Stimulated activated CD4-positive, alpha-beta T cell treated with anti-CD3 and anti-CD28 coated beads, Interleukin-4, amount 100 ng/mL, for 48 hours (primary cell): ENCODE measurements around the gene ZNF536.
"Not testable (repeated sequence)": the region's sequence is repeated elsewhere in the genome, so short reads cannot be mapped to it uniquely, and the experiment has no call there.

Experiments
- DNase-seq, 2 donors: peaks; one replicate each; pipeline ENCODE4 v3.0.0-alpha.2; 2020; ENCODE audit warnings: low read depth in 2 of 2

The ZNF536 gene

DNA sequence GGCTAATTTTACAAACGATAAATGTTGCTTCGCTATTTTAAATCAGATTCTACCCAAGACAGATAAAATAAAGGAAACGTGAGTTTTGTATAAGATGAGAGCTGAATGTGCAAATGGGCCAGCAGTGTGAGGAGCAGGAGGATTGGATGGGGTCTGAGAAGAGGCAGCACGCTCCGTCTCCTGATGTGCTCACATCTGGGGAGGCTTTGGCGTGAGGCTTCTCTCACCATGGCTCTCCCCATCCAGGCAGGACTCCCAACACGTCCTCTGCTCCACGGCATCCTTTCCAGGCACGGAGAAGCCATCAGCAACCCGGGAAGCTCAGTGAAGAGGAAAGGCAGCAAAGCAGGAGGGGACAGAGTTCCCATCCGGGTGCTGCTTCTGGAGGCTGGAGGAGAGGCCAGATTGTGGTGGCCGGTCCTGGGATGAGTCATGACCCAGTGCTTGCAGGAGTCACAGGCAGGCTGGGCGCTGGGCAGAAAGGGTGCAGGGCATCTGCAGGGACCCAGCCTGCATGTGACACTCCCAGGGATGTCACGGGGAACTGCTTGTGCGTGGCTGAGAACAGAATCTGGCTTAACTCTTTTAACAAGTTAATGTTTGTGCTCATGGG, 47.5 kb downstream of the ZNF536 start:
- DNase-seq = no peak

DNA sequence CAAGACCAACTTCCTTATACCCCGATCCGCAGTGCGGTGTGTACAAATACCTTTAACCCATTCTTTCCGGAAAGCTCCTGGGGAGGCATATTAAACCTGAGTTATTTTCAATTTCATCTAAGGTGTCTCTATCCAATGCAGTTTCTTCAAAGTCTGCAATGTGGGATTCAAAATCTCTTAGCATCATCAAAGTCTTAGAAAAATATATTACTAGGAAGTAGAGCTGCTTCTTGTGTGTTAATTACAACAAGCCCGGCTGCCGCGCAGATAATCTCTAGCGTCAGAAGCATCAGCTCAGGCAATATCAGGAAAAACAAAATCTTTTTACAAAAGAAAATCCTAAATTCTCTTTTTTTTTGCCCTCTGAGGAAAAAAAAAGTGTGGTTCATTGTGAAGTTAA, 48.1 kb downstream of the ZNF536 start:
- DNase-seq = no peak

- no peak for DNase-seq
Observed at GRCh38 chr19:30420881-30421280, 48.7 kb downstream of the ZNF536 start.

- no peak for DNase-seq
Observed at GRCh38 chr19:30421571-30421970, 49.4 kb downstream of the ZNF536 start.

DNA sequence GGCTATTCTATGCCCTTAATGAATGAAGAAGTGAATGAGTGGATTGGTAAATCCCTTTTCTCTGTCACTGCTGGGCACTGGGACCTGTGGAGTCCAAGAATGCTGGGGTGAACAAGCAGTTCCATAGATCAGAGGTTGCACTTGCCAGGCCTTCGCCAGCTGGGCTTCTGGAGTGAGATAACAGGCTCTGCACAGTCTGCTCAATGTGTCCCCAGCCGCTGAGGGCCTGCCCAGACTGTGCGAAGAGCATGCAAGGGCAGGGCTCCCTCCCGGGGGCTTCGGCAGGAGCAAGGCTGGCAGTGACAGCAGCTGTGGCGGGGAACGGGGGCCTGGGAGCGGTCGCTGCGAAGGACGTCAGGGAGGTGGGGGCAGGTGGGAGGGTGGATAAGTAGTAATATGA, 51.3 kb downstream of the ZNF536 start:
- no peak for DNase-seq

- DNase-seq = no peak
Observed at GRCh38 chr19:30425885-30426838, 54.0 kb downstream of the ZNF536 start.

DNA sequence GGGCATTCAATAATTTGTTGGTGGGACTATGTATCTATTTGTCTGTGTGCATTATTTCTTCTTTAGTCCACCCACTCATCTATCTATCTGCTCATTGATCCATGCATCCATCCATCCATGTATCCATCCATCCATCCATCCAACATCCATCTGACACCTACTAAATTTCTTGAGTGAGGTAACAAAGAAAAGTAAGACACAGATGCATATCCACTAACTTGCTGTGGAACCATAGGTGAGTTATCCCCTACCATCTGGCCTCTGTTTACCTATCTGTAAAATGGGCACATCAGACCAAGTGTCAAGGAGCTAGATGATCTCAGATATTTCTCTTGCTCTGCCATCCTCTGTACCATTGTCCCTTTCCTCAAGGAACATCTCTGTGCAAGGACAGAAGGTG, 54.7 kb downstream of the ZNF536 start:
- DNase-seq = no peak

GRCh38 chr19:30428092-30428680, 56.0 kb downstream of the ZNF536 start:
- DNase-seq = no peak

DNA sequence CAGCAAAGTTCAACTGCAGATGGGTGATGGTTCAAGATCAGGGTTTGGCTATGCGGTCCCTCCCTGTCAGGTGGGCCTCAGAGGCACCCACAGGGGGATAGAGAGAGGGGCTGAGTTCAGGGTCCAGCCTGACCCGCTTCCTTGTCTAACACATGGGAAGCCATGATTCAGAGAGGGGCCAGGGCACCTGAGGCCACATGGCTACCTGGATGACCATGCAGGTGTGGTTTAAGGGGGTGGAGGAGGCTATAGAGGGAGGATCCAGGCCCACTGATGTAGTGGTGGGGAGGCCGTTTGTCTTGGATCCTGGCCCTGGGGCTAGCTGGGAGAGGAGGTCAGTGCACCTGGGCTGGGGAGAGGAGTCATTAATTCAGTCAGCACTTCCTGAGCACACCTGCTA, 56.7 kb downstream of the ZNF536 start:
- DNase-seq = no peak

- DNase-seq = no peak
Observed at GRCh38 chr19:30430206-30430734, 58.1 kb downstream of the ZNF536 start.

DNA sequence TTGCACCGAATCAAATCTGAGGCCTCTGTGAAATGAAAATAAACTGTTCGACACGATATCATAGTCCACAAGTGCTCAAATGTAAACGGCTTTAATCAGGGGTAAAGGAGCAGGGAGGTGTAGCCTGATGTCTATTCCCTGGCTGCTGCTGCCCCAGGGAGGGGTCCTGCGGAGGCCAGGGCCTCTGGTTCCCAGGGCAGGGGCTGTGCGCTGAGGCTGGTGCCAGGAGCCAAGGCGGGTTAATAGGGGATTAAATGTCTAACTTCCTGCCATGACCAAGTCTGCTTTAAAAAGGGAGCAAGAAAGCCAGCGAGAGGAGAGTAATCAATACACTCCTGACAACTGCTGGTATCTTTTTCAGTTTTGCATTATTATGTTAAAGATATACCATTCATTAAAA, 59.4 kb downstream of the ZNF536 start:
- DNase-seq = no peak

- DNase-seq = no peak
Observed at GRCh38 chr19:30434797-30435594, 62.8 kb downstream of the ZNF536 start.

GRCh38 chr19:30437869-30438268, 65.7 kb downstream of the ZNF536 start:
- no peak for DNase-seq

- no peak for DNase-seq
Observed at GRCh38 chr19:30439310-30439709, 67.1 kb downstream of the ZNF536 start.

GRCh38 chr19:30441011-30441410, 68.8 kb downstream of the ZNF536 start:
- DNase-seq = no peak

- no peak for DNase-seq
Observed at GRCh38 chr19:30442674-30443073, 70.5 kb downstream of the ZNF536 start.

DNA sequence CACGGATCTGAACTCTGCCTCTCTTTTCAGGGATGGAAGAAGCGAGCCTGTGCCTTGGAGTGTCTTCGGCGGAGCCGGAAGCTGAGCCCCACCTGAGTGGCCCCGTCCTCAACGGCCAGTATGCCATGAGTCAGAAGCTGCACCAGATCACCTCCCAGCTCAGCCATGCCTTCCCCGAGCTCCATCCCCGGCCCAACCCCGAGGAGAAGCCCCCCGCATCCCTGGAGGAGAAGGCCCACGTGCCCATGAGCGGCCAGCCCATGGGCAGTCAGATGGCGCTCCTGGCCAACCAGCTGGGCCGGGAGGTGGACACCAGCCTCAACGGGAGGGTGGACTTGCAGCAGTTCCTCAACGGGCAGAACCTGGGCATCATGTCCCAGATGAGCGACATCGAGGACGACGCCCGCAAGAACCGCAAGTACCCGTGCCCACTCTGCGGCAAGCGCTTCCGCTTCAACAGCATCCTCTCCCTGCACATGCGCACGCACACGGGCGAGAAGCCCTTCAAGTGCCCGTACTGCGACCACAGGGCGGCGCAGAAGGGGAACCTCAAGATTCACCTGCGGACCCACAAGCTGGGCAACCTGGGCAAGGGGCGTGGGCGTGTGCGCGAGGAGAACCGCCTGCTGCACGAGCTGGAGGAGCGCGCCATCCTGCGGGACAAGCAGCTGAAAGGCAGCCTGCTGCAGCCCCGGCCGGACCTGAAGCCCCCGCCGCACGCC, 71.5 kb downstream of the ZNF536 start:
- DNase-seq = no peak

DNA sequence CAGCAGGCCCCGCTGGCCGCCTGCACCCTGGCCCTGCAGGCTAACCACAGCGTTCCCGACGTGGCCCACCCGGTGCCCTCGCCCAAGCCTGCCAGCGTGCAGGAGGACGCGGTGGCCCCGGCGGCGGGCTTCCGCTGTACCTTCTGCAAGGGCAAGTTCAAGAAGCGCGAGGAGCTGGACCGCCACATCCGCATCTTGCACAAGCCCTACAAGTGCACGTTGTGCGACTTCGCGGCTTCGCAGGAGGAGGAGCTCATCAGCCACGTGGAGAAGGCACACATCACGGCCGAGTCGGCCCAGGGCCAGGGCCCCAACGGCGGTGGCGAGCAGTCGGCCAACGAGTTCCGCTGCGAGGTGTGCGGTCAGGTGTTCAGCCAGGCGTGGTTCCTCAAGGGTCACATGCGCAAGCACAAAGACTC, 72.1 kb downstream of the ZNF536 start:
- DNase-seq = no peak

GRCh38 chr19:30444686-30445232, 72.6 kb downstream of the ZNF536 start:
- no peak for DNase-seq

DNA sequence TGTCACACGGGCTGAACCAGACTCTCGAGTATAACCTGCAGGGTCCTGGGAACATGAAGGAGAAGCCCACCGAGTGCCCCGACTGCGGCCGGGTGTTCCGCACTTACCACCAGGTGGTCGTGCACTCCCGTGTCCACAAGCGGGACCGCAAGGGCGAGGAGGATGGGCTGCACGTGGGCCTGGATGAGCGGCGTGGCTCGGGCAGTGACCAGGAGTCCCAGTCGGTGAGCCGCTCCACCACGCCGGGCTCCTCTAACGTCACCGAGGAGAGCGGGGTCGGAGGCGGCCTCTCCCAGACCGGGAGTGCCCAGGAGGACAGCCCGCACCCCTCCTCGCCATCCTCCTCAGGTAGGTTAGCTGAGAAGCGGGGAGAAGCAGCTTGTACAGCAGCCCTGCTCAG, 73.2 kb downstream of the ZNF536 start:
- no peak for DNase-seq

DNA sequence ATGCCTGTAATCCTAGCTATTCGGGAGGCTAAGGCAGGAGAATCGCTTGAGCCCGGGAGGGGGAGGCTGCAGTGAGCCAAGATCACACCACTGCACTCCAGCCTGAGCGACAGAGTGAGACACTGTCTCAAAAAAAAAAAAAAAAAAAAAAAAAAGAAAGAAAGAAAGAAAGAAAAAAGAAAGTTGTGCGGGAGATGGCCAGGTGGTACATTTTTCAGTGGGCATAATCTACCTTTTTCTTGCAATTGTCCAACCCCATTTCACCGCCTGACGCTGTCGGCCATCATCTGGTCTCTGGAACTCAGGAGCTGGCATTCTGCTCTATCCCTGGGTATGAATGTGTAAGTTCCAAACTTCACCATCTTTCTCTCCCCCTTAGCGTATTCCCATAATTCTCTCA, 73.9 kb downstream of the ZNF536 start:
- not testable (repeated sequence) for DNase-seq
